Spinal cord (tissue), 10 donors: ENCODE data around the gene PRSS1. TPM values are rescaled to one million over a fixed set of nuclear protein-coding genes. Genes with fewer than 3 reads are reported as not detected.

Experiments
- DNase-seq, 6 donors: peaks; one replicate each; pipeline versions ENCODE4 v3.0.0 to v3.0.0-alpha.2; 2013 to 2015; ENCODE audit warnings: low spot score in 6 of 6, low read depth in 4 of 6
- H3K27ac ChIP-seq: one replicate; pipeline ENCODE4 v1.5.1; 2013; ENCODE audit warnings: low read depth, low read length, control low read depth
- H3K27me3 ChIP-seq: one replicate; pipeline ENCODE4 v1.6.1; 2013; ENCODE audit warnings: low read length; ENCODE audit not compliant: control insufficient read depth, insufficient read depth
- H3K36me3 ChIP-seq: one replicate; pipeline ENCODE4 v1.6.1; 2013; ENCODE audit warnings: low read length; ENCODE audit not compliant: control insufficient read depth, insufficient read depth
- H3K4me1 ChIP-seq: one replicate; pipeline ENCODE4 v1.6.1; 2013; ENCODE audit warnings: low read length; ENCODE audit not compliant: control insufficient read depth, insufficient read depth
- H3K4me3 ChIP-seq: one replicate; pipeline ENCODE4 v1.5.1; 2013; ENCODE audit warnings: low read depth, low read length, control low read depth
- H3K9me3 ChIP-seq: one replicate; pipeline ENCODE4 v1.6.1; 2013; ENCODE audit warnings: low read length; ENCODE audit not compliant: control insufficient read depth, insufficient read depth
- WGBS: methylation state at CpG from one replicate; pipeline ENCODE4 v1.1.5; 2013; ENCODE audit warnings: missing lambda C conversion rate; ENCODE audit not compliant: insufficient coverage; 5-methylcytosine and 5-hydroxymethylcytosine counted together
- polyA plus RNA-seq, 2 donors: library from polyadenylated mRNA; unstranded; fragments of 120-200 nt; gene quantifications; one replicate each; pipeline ENCODE4 v1.2.1, GENCODE V29; 2013; ENCODE audit not compliant: insufficient read length in 2 of 2
- total RNA-seq, 2 donors: library from RNA; depleted of rRNA in 1 of 2; stranded (reverse); fragments of 120-200 nt in 1 of 2; fragments of >200 nt in 1 of 2; gene quantifications; one replicate each; pipeline versions ENCODE4 v1.2.3 to v1.2.4, GENCODE V29; 2013 to 2014
- donor health status: healthy.

The PRSS1 gene
- total and polyA plus RNA-seq, 4 donors = 0.43 to 0.89 TPM; not detected in 2

DNA sequence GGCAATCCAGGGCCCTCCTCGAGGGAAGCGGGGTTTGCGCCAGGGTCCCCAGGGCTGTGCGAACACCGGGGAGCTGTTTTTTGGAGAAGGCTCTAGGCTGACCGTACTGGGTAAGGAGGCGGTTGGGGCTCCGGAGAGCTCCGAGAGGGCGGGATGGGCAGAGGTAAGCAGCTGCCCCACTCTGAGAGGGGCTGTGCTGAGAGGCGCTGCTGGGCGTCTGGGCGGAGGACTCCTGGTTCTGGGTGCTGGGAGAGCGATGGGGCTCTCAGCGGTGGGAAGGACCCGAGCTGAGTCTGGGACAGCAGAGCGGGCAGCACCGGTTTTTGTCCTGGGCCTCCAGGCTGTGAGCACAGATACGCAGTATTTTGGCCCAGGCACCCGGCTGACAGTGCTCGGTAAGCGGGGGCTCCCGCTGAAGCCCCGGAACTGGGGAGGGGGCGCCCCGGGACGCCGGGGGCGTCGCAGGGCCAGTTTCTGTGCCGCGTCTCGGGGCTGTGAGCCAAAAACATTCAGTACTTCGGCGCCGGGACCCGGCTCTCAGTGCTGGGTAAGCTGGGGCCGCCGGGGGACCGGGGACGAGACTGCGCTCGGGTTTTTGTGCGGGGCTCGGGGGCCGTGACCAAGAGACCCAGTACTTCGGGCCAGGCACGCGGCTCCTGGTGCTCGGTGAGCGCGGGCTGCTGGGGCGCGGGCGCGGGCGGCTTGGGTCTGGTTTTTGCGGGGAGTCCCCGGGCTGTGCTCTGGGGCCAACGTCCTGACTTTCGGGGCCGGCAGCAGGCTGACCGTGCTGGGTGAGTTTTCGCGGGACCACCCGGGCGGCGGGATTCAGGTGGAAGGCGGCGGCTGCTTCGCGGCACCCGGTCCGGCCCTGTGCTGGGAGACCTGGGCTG, 47.5 kb downstream of the PRSS1 start:
- WGBS = 3% methylated on average over 74 of the region's 74 CpGs
- H3K4me3 ChIP-seq = peak overlapping the region; percentile 21
- H3K27me3 ChIP-seq = peaks cover 55% of the 10 kb centered on the region
- peaks cover 20% of the 10 kb centered on the region for H3K4me1 ChIP-seq
- H3K27ac ChIP-seq = no peak overlapping the region
- peak in 2 of 6 donors; percentile 18 to 28 for DNase-seq
- H3K9me3 ChIP-seq = no peaks in the 10 kb centered on the region
- H3K36me3 ChIP-seq = no peaks in the 10 kb centered on the region

GRCh38 chr7:142797391-142798377, 48.4 kb downstream of the PRSS1 start:
- H3K4me1 ChIP-seq = peaks cover 20% of the 10 kb centered on the region
- peak overlapping the region; percentile 21 for H3K4me3 ChIP-seq
- no peak overlapping the region for H3K27ac ChIP-seq
- WGBS = 4% methylated on average over 27 of the region's 33 CpGs
- peaks cover 55% of the 10 kb centered on the region for H3K27me3 ChIP-seq
- H3K36me3 ChIP-seq = no peaks in the 10 kb centered on the region
- no peaks in the 10 kb centered on the region for H3K9me3 ChIP-seq
- peak in 1 of 6 donors; percentile 45 for DNase-seq

GRCh38 chr7:142798451-142799436, 49.5 kb downstream of the PRSS1 start:
- peaks cover 55% of the 10 kb centered on the region for H3K27me3 ChIP-seq
- whole genome bisulfite sequencing = 81% methylated on average over 4 of the region's 11 CpGs
- no peaks in the 10 kb centered on the region for H3K36me3 ChIP-seq
- no peak for DNase-seq
- H3K4me3 ChIP-seq = no peak overlapping the region
- H3K27ac ChIP-seq = no peak overlapping the region
- H3K4me1 ChIP-seq = peaks cover 20% of the 10 kb centered on the region
- H3K9me3 ChIP-seq = no peaks in the 10 kb centered on the region

DNA sequence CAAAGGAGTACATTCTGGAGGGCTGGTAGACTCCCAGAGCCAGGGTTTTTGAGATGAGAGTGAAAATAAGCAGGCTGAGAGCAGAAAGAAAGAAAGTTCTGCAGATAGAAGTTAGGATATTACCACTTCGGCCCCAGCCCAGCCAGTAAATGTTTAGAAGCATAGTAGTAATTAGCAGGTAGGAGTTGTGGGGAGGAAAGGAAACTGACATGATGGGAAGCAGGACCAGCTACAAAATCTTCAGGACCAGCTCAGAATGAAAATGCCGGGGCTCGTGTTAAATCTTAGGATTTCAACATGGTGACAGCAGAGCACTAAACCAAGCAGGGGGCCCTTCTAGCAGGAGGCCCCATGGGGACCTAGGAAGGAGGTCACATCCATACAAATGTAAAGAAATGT, 50.2 kb downstream of the PRSS1 start:
- Histone ChIP-seq H3K4me1 (peaks cover 20% of the 10 kb centered on the region), H3K27me3 (peaks cover 53% of the 10 kb centered on the region), H3K36me3 (no peaks in the 10 kb centered on the region), H3K27ac (no peak overlapping the region), H3K9me3 (no peaks in the 10 kb centered on the region), H3K4me3 (no peak overlapping the region)
- 69% methylated on average over 1 of the region's 3 CpGs for WGBS
- no peak for DNase-seq

DNA sequence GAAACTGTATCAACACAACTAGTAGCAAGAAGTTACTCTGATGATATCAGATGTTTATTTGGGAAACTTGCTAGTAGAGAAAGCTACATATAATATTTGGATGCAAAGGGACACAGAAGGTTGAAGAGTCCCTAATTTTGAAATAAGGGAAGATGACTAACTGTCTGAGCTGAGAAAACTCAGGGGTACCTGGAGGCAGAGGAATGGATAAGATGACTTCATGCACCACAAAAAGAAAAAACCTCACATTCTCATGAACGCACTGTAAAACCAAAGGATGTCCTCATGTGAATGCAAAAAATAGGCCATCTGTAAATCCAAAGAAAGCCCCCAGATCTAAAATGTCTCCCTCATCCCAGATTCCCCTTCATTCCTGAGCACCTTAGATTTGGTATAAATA, 50.8 kb downstream of the PRSS1 start:
- Histone ChIP-seq H3K4me3 (no peak overlapping the region), H3K27ac (no peak overlapping the region), H3K36me3 (no peaks in the 10 kb centered on the region), H3K9me3 (no peaks in the 10 kb centered on the region), H3K27me3 (peaks cover 53% of the 10 kb centered on the region), H3K4me1 (peaks cover 20% of the 10 kb centered on the region)
- no peak for DNase-seq
- WGBS = no CpG with 5 or more reads among the region's 1 CpG

GRCh38 chr7:142800699-142801260, 51.5 kb downstream of the PRSS1 start:
- Histone ChIP-seq H3K4me3 (no peak overlapping the region), H3K36me3 (no peaks in the 10 kb centered on the region), H3K9me3 (no peaks in the 10 kb centered on the region), H3K27ac (no peak overlapping the region), H3K27me3 (peaks cover 46% of the 10 kb centered on the region), H3K4me1 (peaks cover 20% of the 10 kb centered on the region)
- WGBS = 100% methylated on average over 1 of the region's 7 CpGs
- no peak for DNase-seq

- Histone ChIP-seq H3K4me1 (peaks cover 13% of the 10 kb centered on the region), H3K9me3 (no peaks in the 10 kb centered on the region), H3K27ac (no peak overlapping the region), H3K36me3 (no peaks in the 10 kb centered on the region), H3K27me3 (peaks cover 36% of the 10 kb centered on the region), H3K4me3 (no peak overlapping the region)
- no peak for DNase-seq
- 93% methylated on average over 6 of the region's 8 CpGs for WGBS
Measured at GRCh38 chr7:142801601-142802295, 52.5 kb downstream of the PRSS1 start.

DNA sequence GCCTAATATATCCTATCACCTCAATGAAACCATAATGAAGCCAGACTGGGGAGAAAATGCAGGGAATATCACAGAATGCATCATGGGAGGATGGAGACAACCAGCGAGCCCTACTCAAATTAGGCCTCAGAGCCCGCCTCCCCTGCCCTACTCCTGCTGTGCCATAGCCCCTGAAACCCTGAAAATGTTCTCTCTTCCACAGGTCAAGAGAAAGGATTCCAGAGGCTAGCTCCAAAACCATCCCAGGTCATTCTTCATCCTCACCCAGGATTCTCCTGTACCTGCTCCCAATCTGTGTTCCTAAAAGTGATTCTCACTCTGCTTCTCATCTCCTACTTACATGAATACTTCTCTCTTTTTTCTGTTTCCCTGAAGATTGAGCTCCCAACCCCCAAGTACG, 53.0 kb downstream of the PRSS1 start:
- Histone ChIP-seq H3K4me3 (no peak overlapping the region), H3K27ac (no peak overlapping the region), H3K27me3 (peaks cover 31% of the 10 kb centered on the region), H3K9me3 (no peaks in the 10 kb centered on the region), H3K36me3 (no peaks in the 10 kb centered on the region), H3K4me1 (peaks cover 8% of the 10 kb centered on the region)
- WGBS = 77% methylated on average over 2 of the region's 3 CpGs
- no peak for DNase-seq
